ENCODE results near the gene NFATC1.

NFATC1 gene

DNA sequence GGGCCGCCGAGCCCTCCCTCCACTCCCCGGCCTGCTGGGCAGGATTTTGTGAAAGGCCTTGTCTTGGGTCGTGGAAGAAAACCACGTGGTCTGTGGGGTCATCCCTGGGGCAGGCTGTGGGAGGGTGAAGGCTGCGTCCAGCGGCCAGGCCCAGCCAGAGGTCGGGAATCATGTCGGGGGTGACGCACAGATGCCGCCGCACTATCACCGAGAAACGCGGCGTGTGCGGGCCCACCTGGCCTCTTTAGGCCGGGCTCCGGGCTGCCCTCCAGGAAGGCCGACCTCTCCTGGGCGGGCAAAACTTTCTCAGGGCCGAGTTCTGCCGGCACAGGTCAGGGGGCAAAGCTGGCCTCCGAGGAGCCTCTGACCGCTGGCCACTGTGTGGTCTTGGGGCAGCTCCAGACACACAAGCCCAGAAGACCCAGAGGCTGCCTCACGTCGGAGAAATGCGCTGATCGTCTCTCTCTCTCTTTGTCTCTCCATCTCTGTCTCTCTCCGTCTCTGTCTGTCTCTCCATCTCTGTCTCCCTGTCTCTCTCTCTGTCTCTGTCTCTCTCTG is 28.4 kb downstream of the NFATC1 start:
- DNase-seq: no peak

DNA sequence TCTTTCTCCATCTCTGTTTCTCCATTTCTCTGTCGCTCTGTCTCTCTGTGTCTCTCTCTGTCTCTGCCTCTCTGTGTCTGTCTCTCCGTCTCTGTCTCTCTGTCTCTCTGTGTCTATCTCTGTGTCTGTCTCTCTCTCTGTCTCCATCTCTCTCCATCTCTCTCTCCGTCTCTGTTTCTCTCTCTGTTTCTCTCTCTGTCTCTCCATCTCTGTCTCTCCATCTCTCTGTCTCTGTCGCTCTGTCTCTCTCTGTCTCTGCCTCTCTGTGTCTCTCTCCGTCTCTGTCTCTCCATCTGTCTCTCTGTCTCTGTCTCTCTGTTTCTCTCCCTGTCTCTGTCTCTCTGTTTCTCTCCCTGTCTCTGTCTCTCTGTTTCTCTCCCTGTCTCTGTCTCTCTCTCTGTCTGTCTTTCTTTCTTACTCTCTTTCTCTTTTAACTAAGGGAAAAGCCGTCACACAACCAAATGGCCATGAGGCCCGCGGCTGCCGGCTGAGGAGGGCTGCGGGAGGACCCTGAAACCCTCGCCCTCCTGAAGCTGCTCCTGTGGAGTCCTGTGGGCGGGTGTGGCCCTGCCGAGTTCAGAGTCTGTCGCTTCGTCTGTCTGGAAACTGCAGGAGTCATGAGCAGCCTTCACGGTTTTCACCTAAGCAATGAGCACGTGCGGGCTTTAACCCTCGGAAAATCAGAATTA is 29.3 kb downstream of the NFATC1 start:
- DNase-seq: no peak

DNA sequence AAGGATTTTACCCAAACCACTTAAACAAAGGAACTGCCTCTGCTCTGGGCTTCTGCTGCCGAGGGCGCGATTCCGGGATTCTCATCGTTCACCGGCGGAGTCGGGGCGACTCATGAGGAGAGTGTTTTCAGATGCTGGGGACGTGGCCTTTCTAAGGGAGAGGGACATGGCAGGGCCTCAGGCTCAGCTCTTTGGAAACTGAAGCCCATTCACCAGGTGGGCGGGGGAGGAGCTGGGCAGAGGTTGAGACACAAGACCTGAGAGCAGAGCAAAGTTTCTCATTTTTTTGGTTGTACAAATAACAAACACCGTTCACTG is 29.8 kb downstream of the NFATC1 start:
- DNase-seq: no peak

DNA sequence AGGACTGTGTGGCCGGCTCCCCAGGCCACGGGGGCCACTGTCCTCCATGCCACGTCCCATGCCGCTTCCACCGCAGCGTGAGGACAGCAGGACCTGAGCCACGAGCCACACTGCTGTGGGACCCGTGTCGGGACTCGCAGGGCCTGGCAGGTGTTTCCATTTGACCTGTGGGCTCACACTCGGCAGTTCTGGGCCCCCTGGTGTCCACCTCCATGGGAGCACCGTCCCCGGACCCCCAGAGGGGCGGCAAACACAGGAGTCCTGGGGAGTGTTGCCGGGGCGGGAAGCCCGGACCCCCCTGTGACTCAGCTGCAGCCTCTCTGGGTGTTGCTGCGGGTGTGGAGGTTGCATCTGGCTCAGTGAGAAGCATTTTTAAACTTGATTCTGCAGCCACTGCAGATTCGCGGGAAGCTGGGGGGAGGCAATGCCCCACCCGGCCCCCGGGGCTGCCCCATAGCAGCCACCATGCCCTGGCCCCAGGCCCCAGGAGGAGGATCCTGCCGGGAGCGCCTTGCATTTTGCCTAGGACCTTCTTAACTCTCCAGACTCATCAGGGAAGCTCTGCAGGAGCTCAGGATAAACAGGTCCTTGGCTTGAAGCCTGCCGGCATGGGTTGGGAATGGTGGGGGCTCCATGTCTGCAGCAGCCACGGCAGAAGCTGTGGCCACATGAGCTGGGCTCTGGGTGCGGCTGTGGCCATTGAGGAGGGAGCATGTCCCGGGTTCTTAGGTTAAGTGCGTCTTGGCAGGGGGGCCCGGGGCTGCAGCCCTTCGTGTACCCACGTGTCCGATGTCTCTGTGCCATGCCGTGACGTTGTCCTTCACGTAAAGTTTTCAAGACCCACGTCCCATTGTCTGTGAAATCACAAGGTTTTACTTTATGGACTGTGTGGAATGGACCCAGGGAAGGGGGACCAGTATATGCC is 30.9 kb downstream of the NFATC1 start:
- DNase-seq: no peak

DNA sequence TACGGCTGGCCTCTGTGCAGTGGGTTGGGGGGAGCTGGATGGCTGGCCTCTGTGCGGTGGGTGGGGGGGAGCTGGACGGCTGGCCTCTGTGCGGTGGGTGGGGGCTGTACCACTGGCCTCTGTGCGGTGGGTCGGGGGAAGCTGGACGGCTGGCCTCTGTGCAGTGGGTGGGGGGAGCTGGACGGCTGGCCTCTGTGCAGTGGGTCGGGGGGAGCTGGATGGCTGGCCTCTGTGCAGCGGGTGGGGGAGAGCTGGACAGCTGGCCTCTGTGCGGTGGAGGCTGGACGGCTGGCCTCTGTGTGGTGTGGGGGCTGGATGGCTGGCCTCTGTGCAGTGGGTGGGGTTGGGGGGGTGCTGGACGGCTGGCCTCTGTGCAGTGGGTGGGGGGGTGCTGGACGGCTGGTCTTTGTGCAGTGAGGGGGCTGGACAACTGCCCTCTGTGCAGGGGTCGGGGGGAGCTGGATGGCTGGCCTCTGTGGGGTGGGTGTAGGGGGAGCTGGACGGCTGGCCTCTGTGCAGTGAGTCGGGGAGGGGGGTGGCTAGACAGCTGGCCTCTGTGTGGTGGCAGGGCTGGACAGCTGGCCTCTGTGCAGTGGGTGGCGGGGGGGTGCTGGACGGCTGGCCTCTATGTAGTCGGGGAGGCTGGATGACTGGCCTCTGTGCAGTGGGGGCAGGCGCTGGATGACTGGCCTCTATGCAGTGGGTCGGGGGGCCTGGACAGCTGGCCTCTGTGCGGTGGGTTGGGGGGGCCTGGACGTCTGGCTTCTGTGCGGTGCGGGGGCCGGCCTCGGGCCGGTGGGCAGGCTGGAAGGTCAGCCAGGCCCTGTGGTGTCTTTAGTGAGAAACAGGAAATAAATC is 31.9 kb downstream of the NFATC1 start:
- DNase-seq: no peak

DNA sequence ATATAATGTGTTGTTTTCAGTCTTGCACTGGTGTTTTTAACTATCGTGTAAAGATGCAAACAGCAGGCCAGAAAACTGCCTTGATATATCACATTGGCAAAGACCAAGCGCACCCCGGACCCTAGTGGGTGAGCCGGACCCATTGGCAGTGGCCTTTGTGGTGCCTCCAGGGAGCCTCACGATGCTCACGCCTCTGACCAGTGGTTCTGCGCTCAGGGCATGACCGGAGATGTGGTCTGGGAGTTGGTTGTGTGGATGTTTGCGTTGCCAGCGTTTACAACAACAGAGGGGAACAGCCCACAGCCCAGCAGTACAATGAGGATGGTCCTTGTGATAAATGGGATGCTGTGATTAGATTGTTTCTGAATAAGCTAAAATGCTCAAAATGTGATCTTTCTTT is 32.6 kb downstream of the NFATC1 start:
- no peak for DNase-seq

DNA sequence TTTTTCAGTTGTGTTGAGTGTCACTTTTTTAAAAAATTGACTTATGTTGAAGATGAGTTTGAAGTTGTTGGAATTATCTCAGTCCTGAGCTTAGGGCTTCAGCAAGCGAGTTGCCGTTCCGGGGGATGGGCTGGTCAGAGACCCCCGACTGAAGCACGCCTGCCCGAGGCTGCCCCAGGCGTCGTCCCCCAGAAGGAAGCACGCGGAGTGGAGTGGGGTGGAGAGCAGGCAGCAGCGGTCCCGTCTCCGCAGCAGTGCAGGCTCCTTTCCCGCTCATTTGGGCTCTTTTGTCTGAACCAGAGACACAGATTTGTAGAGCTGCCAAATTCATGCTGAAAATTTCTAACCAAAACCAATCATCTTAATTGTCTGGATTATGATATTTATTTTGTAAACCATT is 33.7 kb downstream of the NFATC1 start:
- no peak for DNase-seq

DNA sequence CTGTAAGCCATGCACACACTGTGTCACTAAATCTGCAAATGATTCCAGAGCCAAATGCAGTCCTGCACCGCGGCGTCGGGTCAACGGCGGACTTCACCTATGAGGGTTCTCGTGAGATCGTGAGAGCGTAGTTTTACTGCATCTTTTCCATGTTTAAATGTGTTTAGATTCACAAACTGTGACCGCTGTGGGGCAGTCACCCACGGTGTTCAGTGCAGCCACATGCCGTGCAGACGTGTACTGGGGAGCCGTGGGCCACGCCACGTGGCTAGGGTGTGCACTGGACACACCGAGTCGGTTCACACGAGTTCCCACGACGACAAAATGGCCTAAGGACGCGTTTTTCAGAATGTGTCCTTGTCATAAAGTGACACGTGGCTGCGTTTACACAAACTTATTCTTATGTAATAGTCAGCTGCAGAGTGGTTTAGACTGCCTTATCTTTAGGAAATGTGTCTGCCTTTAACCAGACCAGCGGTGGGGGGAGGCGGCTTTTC is 34.1 kb downstream of the NFATC1 start:
- peak in 2 of 3 donors; percentile 18 to 22 for DNase-seq

DNA sequence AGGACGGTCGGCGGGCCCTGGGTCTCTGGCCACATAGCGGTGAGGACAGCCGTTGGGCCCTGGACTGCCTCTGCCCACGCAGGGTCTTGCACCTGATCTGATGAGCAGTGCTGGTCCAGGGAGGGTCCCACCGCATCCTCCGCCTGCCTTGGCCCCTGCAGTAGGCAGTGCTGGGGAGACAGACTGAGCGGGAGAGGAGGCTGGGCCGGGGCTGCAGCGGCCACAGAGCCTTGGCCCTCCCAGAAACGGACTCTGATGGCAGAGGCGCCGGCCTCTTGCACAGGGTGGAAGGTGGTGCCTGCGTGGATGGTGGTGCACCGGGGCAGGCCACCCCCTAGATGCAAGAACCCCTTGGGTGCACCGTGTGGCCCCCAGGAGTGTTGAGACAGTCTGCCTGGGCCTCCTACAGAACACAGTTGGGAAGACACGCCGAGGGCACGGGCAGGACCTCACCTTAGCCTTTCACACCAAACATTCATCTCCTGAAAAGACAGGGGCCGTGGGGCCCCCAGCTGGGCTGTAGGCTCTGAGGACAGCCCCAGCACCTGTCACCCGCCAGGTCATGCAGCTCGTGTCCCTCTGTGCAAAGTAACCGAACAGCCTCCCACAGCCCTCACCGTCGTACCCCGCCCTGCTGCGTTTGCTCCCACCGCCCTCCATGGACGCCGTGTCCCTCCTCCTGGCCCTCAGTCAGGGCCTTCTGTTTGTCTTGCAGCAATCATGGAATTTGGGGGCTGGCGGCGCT is 36.8 kb downstream of the NFATC1 start:
- no peak for DNase-seq

DNA sequence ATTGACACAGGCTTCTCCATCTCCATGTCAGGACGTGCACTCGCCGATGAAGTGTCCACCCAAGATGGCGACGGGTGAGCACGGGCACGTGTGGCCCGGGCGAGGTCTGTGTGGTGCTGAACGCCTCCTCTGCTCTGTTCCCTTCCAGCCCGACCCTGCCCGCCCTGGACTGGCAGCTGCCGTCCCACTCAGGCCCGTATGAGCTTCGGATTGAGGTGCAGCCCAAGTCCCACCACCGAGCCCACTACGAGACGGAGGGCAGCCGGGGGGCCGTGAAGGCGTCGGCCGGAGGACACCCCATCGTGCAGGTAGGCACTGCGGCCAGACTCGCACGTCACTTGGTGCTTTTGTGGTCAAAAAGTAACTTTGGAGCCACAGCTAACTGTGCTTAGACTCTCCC is 37.7 kb downstream of the NFATC1 start:
- DNase-seq: no peak

DNA sequence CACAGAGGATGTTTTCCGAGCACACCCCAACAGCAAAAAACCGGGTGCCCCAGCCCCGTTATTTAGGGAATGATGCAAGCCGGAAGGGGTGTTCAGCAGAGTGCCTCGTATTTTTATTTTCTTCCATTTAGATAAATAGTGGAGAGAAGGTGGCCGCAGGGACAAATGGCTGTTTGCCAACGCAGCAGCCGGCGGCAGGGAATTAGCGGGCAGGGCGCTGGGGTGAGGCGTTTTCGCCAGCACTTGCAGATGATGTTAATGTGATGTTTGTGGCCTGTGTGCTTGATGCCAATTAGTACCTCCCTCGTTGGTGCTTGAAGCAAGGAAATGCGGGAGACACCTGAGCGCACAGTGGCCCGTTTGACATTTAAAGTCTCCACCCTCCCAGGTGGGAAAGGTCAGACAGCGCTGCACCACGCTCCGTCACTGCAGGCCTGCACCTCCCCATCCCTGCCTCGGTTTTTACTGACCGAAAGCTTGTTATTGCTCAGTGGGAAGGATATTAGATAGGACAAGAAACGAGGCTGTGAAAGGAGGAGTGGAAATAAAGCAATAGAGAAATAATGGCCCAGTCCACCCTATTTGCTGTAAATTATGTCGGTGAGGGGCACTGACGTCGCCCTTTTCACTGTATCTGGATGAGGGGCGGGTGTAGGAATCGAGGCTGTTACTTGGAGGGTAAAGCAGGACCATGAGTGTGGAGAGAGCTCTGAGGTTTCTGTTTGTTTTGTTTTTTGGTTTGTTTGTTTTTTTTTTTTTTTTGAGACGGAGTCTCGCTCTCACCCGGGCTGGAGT is 39.1 kb downstream of the NFATC1 start:
- no peak for DNase-seq

DNA sequence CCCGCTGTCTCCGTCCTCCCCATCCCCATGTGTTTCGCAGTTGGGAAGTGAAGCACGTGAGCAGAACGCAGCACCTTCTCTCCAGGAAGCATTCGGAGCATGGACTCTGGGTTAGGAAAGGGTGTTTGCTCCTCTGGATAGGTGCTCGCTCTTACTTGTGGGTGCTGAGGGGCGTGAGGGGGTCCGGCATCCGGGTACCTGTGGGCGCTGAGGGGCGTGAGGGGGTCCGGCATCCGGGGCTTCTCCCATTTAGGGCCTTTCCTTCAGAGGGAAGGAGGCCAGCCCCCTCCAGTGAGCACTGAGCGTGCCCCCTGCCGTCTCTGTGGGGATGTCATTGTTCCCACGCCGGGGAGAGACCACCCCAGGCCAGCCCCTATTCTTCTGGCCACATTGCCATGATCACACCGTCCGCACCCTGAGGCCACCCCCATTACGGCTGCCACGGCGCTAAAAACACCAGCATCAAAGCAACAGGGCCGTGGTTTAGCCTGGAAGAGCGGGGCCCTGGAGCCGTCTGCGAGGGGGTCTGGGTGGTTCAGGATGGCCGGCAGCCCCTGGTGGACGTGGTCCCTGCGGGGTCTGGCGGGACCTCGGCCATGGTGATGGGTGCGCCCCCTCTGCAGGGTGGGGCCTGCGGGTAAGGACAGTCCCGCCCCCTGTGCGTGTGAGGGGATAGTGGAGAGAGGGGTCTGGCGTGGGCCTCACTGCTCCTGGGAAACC is 41.0 kb downstream of the NFATC1 start:
- no peak for DNase-seq

DNA sequence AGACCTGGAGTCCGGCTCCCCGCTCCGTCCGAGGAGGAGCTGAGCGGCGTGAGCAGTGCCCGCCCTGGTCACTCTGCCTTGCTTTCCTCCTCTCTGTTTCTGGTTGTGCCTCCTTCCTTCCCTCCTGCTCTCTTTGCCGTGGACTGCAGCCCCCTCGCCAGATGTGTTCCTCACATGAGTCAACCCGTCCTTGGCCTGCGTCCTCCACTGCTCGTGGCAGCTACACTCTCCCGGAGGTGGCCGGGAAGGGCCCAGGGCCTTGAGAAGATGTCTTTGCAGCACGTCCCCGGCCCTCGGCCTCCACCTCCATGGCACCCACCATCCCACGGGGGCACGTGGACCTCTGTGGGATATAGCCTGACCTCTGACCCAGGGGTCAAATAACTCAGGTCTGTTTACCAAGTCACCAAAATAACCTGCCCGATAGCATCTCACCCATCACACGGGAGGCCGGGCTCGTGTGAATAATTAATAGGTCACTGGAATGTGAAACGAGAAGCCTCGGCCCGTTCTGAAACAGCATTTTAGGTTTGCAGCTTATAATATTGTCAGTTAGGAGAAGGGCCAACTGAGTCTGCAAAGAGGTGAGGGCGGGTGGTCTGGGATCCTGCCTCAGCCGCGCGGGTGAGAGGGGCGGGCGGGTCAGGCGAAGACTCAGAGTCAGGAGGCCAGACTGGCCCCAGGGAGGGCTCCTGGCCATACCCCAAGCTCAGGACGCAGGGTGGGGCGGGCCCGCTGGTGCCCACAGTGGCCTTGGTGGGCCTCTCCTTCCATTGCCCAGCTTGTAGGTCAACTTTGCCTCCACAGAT is 42.6 kb downstream of the NFATC1 start:
- no peak for DNase-seq

DNA sequence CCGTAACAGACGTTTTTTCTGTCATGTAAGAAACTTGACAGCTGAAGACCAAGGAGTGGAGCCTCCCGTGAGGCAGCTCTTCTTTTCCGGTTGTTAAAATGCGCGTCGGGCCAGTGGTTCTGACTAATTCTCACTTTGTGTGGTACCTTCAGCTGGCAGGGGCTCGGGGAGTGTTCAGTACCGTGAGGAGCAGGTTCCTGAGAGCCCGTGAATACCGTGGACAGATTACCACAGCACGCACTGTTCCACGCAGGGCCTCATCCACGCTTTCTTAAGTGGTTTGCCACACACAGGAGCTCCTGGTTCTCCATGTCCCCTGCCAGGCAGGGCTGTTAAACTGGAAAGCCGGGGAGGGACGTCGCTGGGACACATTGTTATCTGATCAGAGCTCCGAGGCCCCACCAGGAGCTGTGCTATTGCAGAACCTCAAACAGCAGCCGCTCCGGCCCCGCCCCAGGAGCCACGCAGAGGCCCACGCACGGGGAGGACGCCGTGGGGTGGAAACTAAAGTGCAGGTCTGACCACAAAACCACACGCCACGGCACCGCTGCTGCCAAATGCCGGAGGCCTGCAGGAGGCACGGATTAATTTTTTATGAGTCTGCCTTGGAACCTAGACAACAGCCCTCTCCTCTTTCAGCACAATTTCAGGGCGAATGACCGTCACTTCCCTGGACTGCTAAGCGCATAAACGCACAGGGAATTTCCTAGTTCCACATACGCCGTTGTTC is 43.3 kb downstream of the NFATC1 start:
- no peak for DNase-seq

DNA sequence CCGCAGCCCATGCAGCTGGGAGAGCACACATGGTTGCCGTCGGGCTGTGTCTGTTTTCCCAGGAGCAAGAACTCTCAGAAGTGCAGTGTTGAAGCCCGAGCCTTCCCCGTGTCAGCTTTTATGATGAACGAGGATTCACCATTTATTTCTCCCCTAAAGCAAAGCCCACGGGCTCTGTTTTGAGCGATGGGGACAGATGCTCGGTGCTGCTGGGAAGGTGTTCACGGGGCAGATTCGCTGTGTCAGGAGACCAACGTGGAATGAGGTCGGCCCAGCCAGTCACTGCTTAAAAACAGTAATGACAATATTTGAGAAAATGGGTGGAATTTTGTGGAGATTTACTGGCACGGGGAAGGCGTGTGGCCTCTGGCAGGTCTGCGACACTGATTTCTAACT is 43.9 kb downstream of the NFATC1 start:
- no peak for DNase-seq

DNA sequence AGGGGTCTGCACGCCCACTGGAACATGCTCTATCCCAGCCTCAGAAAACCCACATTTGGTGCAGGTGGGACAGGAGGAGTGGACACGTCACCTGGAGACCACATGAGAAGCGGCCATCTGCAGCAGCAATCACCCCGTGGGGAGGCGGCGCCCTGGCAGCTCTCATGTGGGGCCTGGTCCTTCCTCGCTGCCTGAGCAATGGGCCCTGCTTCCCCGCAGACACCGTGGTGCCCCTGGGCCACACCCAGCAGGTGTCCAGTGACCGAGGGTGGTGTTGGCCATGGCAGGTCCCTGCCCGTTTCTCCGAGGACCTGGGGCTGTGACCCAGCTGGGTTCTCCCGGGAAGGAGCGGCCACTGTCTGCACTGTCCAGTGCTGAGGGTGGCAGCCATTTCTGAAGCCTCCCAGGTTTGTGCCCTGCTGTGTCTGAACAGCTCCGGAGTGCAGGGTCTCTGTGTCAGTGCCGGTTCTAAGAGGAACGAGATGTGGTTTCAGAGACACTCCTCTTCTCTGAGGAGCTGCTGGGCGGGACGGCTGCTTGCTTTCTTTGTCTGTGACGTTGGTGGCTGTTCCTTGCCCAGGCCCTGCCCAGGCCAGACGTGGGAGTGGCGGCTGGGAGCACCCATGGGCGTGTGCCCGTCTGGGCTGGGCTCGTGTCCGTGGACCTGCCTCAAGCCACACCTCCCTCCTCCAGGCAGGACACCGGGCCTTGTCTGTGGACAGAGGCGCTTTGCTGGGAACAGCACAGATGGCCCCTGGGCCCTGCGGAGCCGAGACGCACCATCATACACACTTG is 44.8 kb downstream of the NFATC1 start:
- DNase-seq: no peak

DNA sequence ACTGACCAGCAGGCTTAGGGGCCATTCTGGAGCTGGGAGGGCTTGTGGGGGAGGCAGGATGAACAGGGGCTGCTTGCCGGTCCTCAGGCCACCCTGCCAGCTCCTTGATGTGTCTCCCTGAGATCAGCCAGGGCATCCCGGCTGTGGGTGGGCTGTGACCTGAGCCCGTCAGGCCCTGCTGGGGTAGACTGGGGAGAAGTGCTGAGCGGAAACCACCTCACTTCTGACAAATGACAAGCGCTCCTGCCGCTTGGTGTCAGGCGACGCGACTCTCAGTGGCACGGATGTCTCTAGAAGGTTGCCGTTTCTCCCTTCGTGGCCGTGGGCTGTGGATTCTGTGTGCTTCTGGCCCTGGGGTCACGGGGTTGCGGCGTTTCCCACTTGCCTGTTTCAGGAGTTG is 45.7 kb downstream of the NFATC1 start:
- DNase-seq: no peak

DNA sequence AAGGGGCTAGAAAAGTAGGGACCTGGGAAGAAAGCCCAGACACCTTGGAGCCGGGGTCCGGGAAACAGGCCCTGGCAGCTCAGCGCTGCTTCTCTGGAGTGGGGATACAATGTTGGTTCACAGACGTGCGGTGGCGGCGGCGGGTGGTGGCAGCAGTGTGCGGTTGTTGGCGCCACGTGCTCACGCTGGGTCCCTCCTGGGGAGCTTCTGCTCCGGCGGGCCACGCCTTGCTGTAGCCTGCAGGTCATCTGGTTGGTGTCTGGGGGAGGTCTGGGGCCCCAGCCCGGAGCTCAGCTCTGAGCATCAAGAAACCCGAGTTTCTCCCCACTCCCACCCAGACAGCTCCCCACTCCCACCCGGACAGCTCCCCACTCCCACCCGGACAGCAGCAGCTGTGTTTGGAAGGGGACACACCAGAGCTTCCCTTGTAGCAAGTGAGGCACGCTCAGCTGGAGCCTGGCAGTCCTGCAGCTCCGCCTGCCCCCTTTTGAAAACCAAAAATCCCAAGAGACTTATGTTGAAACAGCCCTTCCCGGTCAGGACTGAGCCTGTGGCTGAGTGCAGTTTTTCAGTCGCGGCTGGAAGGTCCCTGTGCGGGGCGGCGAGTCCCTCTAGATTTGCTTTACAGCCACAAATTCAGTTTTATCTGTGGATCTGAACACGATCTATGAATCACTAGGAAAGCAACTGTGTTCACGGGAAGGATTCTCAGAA is 46.9 kb downstream of the NFATC1 start:
- DNase-seq: no peak

Measured in suppressor macrophage treated with lipopolysaccharide for 1 hour (primary cell).